Keratinocyte (primary cell): ENCODE measurements around the gene SULF2.

ENCODE experiments used
- EZH2 ChIP-seq: IDR thresholded peaks from one replicate; pipeline ENCODE4 v1.6.1; 2012; ENCODE audit warnings: inconsistent platforms, mild to moderate bottlenecking, low read length, moderate library complexity
- TF ChIP-seq, protein P1 (sequence below), 3 experiments: IDR thresholded peaks in 1 of 3; conservative IDR thresholded peaks in 1 of 3; optimal IDR thresholded peaks in 1 of 3; 2 replicates in 2 of 3; 3 replicates in 1 of 3; pipeline versions ENCODE3 to v1.5.1; 2011; ENCODE audit warnings: low read length in 3 of 3, mild to moderate bottlenecking in 3 of 3, moderate library complexity in 2 of 3, control low read depth in 1 of 3, inconsistent platforms in 1 of 3; ENCODE audit not compliant: insufficient read depth in 2 of 3; ENCODE audit errors: extremely low read depth in 1 of 3

DNA sequence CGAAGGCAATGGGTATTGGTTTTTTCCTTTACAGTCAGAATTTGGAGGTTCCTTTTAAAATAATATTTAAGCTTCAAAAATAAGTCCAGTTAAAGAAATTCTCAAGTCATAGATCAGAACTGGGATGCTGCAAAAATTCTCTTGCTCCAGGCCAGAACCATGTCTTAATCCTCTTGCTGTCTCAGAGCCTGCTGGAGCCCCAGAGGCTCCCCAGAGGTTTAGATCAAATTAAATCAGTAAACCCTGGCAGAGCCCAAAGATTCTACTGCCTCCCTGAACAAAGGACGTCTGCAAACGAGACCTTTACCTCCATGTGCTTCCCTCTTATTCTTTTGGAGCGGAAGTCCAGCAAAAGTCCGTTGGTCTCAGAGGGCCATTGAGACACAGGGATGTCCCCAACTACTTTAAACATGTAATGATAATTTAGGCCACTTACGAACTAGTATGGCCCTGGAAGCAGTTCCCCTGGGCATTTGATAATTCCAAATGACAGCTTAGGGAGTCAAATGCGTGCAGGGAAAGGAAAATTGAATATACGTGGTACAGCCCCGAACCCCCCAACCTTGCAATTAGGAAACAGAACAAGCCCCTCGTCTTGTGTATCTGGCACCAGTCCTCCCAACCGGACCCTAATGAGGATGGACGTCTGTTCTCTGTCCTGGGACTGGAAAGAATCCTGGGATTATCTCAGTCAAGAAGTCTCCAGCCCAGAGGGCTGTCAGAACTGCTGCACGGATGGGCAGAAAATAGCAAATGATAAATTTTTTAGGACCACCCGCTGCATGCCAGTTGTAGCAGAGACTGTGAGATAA lies 31.5 kb downstream of the SULF2 start:
- TF ChIP-seq, protein P1, sequence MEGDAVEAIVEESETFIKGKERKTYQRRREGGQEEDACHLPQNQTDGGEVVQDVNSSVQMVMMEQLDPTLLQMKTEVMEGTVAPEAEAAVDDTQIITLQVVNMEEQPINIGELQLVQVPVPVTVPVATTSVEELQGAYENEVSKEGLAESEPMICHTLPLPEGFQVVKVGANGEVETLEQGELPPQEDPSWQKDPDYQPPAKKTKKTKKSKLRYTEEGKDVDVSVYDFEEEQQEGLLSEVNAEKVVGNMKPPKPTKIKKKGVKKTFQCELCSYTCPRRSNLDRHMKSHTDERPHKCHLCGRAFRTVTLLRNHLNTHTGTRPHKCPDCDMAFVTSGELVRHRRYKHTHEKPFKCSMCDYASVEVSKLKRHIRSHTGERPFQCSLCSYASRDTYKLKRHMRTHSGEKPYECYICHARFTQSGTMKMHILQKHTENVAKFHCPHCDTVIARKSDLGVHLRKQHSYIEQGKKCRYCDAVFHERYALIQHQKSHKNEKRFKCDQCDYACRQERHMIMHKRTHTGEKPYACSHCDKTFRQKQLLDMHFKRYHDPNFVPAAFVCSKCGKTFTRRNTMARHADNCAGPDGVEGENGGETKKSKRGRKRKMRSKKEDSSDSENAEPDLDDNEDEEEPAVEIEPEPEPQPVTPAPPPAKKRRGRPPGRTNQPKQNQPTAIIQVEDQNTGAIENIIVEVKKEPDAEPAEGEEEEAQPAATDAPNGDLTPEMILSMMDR (optimal IDR thresholded peaks at IDR 0.05 in 1 of 3, IDR thresholded peaks at IDR 0.05 in 1 of 3, conservative IDR thresholded peaks at IDR 0.05 in 1 of 3; ENCODE audit: extremely low read depth in 1 of 3, insufficient read depth in 2 of 3, low read length in 3 of 3) = no peak
- TF ChIP-seq EZH2 = no peak
